KBM-7 (cell line): ENCODE measurements around the gene PLEKHA7.

Experiments used
- DNase-seq: peaks from one replicate; pipeline ENCODE4 v3.0.0-alpha.2; 2015
- in situ Hi-C: fragments of 300-500 bp; cut with MboI; formaldehyde crosslinking; loops from 2 replicates; pipeline ENCODE4 v1.14.3; 2020; ENCODE audit warnings: low sequenced_read_pairs, low pct_unique_long_range_greater_than_20kb, mixed read lengths

Gene PLEKHA7

DNA sequence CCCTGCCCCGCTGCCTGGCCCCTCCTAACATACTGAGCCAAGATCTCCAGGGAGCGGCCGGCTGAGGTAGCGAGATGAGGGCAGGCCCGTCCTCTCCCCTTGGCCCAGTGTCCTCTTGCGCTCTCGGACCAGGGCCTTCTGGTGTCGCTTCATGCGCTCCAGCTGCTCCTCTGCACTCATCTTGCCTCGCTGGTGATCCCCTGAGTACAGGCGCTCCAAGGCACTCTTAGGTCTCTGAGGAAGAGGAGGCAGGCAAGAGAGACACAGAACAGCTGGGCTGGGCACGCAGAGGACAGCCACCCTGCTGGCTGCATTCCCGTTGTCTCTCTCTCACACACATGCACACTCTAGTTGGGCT, 225.2 kb downstream of the PLEKHA7 start:
- in situ Hi-C loops: no loop called here
- no peak for DNase-seq

DNA sequence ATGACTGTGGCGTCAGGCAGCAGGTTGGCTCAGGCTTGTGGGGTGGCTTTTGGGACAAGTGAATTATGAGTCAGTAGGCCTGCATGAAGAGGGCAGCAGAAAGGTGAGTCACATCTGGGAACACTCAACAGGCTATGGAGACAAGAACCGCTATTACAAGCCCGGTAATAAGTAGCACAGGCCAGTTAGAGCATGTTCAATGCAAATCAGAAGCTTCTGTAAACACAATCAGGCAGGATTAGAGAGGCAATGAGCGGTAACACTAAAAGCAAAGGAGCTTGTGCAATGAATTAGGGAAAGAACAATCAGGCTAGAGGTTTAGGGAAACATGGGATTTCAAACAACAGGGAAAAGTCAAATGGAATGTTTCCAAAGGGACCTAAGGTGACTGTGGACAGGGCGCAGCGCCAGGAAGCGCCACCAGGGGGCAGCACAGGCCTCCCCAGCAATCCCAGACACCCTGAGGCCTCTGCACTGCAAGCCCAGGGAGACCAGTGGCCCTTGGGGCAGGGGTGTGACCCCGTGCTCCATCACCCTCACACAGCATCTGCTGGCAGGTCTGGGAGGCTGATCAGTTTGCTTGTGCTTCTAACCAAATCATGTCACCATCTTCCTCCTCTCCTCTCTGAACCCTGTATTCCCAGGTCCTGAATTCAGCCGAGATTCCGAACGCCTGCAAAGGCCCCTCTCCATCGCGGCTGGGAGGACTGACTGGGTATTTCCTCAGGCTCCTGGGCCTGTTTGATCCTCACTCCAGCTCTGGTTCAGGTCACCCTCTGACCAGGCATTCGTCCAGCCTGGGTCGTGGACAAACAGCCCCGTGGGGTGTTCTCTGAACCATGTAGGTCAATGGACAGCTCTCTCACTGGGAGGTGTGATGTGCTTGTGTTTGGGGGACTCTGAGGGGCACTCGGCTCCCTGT, 225.8 kb downstream of the PLEKHA7 start:
- in situ Hi-C loops: no loop called here
- peak; percentile 82 for DNase-seq

DNA sequence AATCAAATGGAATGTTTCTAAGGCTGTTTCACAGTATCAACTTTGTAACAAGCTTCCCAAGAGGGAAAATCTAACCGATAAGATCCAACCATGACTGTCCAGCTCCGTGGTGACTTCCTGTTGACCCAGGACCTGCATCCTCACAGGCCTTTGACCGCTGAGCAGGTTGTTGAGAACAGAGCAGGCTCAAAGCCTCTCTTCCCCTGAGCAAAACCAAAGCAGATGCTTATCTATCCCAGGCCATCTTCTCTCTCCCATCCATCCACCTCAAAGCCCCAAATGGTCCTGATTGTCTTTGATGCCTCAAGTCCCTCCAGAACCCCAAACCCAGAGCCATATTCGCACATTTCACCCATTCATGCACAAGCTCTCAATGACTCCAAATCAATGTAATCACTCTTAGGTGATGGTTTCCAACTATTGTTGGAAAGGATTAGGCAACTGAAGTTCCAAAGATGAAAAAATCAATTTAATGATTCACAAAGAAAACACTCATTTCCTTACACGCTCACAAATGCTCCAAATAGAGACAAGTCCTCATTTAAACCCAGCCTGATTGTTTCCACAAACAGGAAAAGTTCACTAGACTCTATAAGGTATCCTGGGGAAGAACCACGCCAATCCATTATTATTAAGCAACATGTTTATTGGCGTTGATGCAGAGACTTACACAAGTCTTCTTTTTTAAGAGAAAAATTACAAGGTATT, 227.0 kb downstream of the PLEKHA7 start:
- no peak for DNase-seq
- in situ Hi-C loops: no loop called here

DNA sequence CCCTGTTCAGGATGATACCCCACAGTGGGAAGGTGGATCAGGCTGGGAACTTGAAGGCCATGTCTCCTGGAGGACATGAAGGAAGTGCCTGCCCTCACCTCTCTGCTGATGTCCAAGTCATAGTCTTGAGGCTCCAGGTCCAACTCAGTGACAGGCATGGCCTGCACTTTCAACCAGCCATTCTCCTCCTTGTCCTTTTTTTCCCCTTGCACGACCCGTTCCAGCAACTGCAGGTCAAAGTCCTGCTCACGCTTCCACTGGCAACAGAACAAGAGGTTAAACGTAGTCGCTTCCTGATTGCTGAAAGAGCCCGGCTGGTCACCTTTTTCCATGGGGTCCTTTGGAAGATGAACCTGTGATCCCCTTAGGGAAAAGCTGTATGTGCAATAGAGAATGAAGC, 228.1 kb downstream of the PLEKHA7 start:
- DNase-seq: no peak
- in situ Hi-C loops: no loop called here

DNA sequence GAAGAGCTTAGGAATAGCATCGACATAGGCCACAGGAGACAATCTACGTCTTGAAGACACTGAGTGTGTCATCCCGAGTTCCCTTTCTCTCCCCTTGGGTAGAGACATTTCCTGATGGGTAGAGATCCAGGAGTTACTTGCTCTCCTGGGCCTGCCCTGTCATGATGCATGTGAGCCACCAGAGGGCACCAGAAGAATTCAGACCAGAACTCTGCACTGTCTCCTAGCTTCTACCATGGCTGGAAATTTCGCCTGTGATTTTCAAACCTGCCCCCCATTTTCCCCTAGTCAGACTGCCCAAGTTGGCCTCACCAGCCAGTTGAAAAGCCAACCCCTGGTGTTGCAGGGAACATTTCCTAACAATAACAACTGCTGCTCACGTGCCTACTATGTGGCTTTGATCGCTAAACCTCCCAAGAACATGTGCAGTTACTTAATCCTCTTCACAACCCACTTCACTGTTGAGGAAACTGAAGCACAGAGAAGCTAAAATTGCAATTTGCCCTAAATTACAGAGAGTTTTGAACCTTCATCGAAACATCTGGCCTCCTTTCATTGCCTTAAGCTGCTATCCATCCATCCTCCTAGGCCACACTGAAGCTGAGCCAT, 228.6 kb downstream of the PLEKHA7 start:
- DNase-seq: peak; percentile 74
- in situ Hi-C loops: no loop called here

DNA sequence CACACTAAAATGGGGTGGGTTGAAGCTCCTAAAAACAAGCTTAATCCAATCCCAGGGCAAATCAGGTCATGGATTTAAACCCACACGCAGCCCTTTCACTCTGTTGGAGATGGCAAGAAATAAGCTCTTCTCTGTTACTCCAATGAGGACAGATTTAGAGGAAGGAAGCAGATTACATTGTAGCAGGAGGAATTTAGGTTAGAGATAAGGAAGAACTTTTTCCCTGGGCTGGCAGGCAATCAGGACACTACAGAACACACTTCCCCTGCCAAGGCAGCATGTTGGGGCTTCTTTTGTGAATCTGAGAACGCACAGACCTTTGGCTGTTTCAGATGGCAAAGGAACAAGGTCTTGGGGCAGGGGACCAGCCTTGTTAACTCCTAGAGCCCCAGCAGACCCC, 229.5 kb downstream of the PLEKHA7 start:
- in situ Hi-C loops: no loop called here
- DNase-seq: no peak

DNA sequence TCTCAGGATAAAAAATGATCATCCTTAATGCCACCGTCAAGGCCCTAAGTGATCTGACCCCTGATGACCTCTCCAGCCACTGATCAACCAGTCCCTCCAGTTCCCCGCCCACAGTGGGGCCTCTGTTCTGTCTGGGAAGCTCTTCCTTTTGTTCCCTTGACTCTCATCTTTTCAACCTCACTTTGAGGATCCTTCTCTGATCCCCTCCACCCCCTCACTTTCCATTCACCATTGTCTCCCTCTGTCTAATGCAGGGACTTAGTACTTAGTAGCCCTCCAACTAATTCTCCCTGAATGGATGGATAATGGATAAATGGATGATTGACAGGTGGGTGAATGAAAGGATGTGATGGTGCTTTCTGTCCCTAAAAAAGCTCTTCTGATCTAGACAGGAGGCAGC, 230.1 kb downstream of the PLEKHA7 start:
- in situ Hi-C loops: no loop called here
- DNase-seq: no peak

DNA sequence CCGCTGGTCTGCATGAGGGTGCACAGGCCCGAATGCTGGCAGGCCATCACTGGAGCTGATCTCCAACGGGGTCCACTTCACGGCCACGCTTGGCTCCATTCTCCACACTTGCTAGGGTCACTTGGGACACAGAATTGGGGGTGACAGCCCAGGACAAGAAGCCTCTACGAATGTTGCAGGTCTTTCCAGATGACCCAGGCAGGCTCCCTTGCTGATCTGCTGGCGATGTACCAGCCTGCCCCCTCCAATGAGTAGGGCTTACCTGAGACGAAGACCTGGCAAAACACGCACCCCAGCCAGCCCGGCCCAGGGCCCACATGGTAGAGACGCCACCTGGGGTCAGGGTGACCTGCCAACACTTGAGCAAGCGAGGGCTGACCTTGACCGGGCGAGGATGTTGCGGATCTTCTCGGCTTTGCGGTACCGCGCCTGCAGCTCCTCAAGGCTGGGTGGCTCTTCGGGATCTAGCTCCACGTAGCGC, 230.9 kb downstream of the PLEKHA7 start:
- in situ Hi-C loops: no loop called here
- DNase-seq: no peak

DNA sequence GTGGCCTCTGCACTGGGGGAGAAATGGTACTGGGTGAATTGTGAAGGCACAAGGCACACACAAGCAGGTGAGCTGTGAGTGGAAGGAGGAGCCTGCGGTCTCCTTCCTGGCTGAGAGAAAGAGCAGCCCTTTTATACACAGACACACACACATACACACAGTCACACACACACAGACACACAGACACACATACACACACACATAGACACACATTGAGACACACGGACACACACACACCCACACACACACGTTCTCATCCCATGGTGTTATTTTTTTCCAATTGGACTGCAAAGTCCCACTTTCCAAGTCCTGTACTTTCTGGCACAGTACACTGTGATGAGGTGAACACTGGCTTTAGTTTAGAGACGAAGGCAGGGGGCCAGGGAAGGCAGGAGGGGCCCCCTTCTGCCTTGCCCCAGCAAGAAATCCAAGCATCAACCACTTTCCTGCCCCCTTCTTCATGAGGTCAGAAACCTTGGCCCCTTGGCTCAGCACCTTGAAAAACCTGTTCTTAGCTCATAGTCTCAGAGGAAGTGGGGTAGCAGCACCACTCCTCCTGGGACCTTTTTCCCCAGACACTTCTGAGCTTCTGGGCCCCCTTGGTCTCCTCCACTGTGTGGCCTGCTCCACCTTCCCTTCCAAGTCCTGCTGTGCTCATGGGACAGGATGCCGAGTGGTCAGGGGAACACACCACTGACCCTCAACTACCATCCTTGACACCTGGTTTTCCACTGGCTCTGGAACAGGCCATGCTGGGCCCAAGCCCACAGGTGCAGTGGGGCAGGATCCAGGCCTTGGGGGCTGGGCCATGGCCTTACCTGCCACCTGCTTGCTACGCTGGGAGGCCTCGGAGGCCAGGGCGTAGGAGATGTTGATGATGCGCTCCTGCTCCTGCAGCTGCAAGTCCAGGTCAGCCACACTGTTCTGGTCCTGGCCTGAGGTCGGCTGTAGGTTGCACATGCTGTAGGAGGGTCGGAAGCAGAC, 232.0 kb downstream of the PLEKHA7 start:
- no peak for DNase-seq
- in situ Hi-C loops: no loop called here

DNA sequence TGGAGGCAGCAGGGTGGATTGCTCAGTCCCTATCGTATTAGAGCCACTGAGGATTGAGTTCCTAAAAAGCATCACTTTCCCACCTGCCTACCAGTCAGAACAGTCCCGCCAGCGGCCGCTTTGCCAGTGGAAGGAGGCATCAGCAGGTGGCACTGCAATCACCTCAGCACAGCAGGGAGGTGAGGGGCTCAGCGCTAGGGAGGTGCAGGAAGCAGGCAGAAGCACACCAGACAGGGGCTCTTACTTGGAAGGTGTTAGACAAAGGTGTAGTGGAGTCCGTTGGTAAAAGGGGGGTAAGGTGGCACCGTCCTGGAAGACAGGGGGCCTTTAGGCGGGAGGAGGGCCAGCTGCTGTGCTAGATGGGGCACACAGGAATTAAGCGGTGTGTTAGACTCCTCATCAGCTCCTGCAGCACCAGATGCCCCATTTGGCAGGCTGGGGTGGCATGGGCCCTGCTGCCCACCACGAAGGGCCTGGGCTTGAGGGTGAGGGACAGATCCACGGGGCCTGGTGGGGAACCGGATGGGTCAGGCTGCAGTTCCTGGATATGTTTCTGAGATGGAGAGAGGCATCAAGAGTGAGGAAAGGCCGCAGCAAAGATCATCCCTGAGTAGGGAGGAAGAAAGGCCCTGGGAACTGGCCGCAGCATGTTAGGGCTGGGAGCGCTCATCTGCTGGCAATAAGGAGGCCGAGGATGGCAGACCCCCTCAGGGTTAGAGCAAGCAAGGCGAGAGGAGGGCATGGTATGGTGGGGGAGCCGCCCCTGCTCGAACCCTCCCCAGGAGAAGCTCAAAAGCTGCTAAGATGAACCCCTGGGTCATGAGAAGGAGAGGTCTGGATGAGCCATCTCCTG, 233.3 kb downstream of the PLEKHA7 start:
- DNase-seq: no peak
- in situ Hi-C loops: no loop called here

DNA sequence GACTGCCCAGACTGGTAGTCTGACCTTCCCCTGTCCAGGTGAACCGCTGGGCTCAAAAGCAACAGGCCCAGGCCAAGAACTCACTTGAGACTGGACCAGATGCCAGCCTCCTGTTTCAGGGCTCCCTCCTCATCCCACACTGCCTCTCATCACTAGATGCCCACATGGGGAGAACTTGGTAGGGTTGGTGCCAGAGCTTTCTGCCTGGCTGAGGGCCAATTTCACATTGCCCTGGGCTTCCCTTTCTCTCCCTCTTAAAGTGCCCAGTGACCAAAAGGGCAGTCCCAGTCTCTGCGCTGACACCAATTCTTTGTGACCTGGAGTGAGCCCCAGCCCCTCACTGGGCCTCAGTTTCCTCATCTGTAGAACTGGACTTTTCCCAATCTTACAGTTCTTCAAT, 234.1 kb downstream of the PLEKHA7 start:
- no peak for DNase-seq
- in situ Hi-C loops: no loop called here

DNA sequence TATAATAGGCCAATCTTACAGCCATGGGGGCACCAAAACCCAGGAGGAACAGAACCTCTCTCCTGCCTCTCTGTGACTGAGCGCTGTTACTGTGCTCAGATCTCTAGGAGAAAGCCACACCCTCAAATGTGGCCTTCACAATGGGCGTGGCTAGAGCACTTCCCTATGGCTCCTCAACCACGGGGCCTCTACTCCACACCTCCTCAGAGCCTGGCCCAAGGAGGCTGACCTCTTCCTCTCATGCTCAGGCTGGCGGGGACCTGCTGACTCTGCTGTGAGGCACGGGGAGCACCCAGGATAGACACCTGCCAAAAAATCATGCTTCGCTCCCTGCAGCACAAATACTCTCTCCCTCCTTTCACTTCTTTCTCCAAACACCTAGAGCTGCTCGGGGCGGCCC, 234.8 kb downstream of the PLEKHA7 start:
- in situ Hi-C loops: no loop called here
- peak; percentile 78 for DNase-seq

DNA sequence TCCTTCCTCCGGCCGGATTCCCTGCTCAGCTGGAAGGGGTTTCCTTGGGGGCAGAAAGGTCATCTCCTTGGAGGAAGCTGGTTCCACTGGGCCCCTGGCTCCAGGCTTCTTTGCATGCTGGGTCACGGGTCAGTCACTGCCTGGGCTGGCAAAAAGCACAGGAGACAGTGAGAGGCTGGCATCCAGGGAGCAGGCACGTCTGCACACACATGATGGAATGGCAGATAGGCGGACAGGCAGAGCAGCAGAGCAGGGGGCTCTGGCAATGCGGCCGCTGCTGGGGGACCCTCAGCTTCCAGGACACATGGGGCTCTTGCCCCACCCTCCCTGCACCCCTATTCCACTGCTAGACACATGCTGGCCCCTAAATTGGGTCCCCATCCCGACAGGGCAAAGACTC, 235.3 kb downstream of the PLEKHA7 start:
- in situ Hi-C loops: no loop called here
- no peak for DNase-seq

DNA sequence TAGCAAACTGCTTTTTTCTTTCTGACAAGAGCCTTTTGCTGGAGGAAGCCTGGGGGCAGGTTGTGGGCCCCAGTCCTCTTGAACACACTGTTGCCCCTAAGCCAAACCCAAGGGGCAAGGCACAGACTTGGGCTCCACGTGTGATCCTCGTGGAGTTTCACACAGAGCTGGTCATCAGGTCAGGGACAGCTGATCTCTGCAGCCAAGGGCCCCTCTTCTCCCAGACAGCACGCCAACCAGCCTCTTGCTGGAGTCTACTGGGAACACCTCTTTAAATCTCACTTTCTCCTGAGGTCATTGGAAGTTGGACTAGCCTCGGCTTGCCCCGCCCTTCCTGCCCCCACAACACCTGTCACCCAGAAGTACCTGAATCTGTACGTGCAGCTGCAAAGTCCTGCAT, 235.9 kb downstream of the PLEKHA7 start:
- no peak for DNase-seq
- in situ Hi-C loops: no loop called here

DNA sequence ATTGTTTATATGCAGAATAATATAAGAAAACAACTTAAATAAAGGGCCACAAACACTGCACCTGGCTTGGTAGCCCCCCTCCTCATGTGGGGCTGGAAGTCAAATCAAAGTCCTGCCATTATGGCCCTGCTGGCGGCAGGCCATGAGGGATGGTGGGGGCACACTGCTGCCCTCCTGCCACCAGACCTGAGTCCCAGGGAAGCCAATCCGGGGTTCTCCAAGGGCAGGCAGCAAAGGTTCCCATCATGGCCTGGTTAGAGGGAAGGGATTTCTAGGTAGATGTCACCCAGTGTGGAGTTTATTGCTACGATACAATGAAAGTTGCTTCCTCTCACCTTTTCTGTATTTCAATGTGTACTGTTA, 236.6 kb downstream of the PLEKHA7 start:
- in situ Hi-C loops: no loop called here
- DNase-seq: no peak

DNA sequence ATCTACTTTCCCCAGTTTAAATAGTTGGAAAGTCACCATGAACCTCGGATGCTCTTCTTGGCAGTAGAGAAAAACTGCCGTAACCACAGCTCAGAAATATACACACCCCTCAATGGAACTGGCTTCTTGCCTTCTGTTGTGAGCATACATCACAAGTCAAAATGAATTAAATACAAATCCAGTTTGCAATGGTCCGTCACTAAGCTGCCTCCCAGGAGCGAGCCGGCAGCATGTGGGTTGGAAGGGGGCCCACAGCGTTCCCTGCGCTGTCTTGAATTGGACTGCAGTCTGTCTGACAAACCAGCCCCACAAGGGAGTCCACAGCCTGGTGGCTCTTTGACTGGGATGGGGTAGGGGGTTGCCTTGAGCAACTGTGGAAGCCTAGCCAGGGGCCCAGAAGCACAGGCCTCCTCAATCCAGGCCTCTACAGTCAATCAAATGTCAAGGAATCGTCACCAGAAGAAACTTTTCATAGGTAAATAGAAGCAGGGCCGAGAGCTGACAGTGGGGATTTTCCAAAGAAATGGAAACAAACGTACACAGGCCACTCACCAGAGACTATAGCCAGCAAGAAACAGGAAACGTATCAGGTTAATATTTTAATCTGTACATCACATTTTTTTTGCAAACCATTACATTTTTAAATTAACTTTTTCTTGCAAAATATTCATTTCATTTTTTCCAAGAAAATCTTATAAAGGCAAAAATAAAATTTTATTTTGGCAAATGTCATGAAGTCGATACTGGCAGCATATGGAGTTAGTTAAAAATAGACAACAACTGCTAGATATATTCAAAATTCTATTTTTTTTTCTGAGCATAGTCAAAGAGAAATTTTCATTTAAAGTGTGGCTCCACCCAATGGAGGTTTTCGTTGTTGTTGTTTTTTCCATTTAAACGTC, 237.3 kb downstream of the PLEKHA7 start:
- DNase-seq: no peak
- in situ Hi-C loops: no loop called here

DNA sequence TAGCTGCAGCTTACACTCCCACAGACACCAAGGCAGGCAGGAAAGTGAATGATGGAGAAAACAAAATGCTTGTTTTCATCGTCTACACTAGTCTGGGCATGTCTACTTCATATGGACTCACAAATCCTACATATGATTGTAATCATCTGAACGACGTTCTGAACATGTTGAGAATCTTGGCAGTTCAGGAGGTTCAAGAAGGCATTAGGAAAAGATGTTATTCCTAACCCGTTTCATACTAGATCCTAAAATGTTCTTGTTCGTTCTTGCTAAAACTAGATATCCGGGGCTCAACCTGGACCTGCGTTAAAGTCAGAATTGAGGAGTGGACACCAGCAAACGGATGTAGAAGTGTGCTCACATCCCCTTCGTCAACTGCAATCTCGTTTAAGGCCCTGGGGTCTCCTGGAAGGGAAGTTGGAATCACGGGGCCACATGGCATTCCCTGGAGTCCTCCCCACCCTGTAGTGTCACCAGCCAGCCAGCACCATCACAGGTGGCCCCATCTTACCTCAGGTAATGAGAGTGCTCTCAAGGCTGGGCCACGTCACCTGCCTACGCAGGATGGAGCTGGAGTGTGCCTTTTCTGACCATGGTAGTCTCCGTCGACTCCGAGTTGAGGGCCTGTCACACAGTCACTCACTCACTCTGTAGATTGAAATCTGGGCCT, 238.5 kb downstream of the PLEKHA7 start:
- in situ Hi-C loops: no loop called here

More for the DNA sequence above, 238.5 kb downstream of the PLEKHA7 start:
- no peak for DNase-seq
